ENCODE results near the gene TEAD1.

The TEAD1 gene

GRCh38 chr11:12884751-12885318 lies 210.6 kb downstream of the TEAD1 start:
- TF ChIP-seq CTCF (IDR thresholded peaks at IDR 0.05; ENCODE audit: borderline replicate concordance, control extremely low read depth, extremely low read depth, insufficient read depth, missing control alignments): no peak
- DNase-seq (ENCODE audit: low spot score): no peak
- in situ Hi-C loops (cut with MboI; ENCODE audit: low sequenced_read_pairs, unreplicated experiment): loop anchor here (10.0 to 25.0 kb wide), 3 partner anchors 280 to 548 kb away; no protein-coding TSS in a partner anchor

GRCh38 chr11:12885717-12886239 lies 211.6 kb downstream of the TEAD1 start:
- in situ Hi-C loops (cut with MboI; ENCODE audit: low sequenced_read_pairs, unreplicated experiment): loop anchor here (10.0 to 25.0 kb wide), 3 partner anchors 281 to 548 kb away; no protein-coding TSS in a partner anchor

GRCh38 chr11:12886508-12886907 lies 212.3 kb downstream of the TEAD1 start:
- in situ Hi-C loops (cut with MboI; ENCODE audit: low sequenced_read_pairs, unreplicated experiment): loop anchor here (10.0 to 25.0 kb wide), 3 partner anchors 282 to 549 kb away; no protein-coding TSS in a partner anchor
- no peak for TF ChIP-seq CTCF (IDR thresholded peaks at IDR 0.05; ENCODE audit: borderline replicate concordance, control extremely low read depth, extremely low read depth, insufficient read depth, missing control alignments)
- no peak for DNase-seq (ENCODE audit: low spot score)

More at GRCh38 chr11:12885717-12886239, 211.6 kb downstream of the TEAD1 start:
- DNase-seq (ENCODE audit: low spot score): no peak
- no peak for TF ChIP-seq CTCF (IDR thresholded peaks at IDR 0.05; ENCODE audit: borderline replicate concordance, control extremely low read depth, extremely low read depth, insufficient read depth, missing control alignments)

GRCh38 chr11:12888525-12889158 lies 214.4 kb downstream of the TEAD1 start:
- in situ Hi-C loops (cut with MboI; ENCODE audit: low sequenced_read_pairs, unreplicated experiment): loop anchor here (10.0 to 25.0 kb wide), 3 partner anchors 284 to 551 kb away; no protein-coding TSS in a partner anchor
- TF ChIP-seq CTCF (IDR thresholded peaks at IDR 0.05; ENCODE audit: borderline replicate concordance, control extremely low read depth, extremely low read depth, insufficient read depth, missing control alignments): peak; percentile 63
- DNase-seq (ENCODE audit: low spot score): peak; percentile 78

GRCh38 chr11:12889243-12889642 lies 215.0 kb downstream of the TEAD1 start:
- no peak for TF ChIP-seq CTCF (IDR thresholded peaks at IDR 0.05; ENCODE audit: borderline replicate concordance, control extremely low read depth, extremely low read depth, insufficient read depth, missing control alignments)
- in situ Hi-C loops (cut with MboI; ENCODE audit: low sequenced_read_pairs, unreplicated experiment): loop anchor here (10.0 to 25.0 kb wide), 3 partner anchors 284 to 552 kb away; no protein-coding TSS in a partner anchor
- no peak for DNase-seq (ENCODE audit: low spot score)

- in situ Hi-C loops (cut with MboI; ENCODE audit: low sequenced_read_pairs, unreplicated experiment): loop anchor here (25.0 kb wide), 2 partner anchors 478 to 553 kb away; no protein-coding TSS in a partner anchor
- DNase-seq (ENCODE audit: low spot score): no peak
- TF ChIP-seq CTCF (IDR thresholded peaks at IDR 0.05; ENCODE audit: borderline replicate concordance, control extremely low read depth, extremely low read depth, insufficient read depth, missing control alignments): no peak
These were observed 216.3 kb downstream of the TEAD1 start for GRCh38 chr11:12890476-12890875.
